GM12865 (cell line): ENCODE data around the gene SAMD1.
"Not testable (repeated sequence)": the region's sequence is repeated elsewhere in the genome, so short reads cannot be mapped to it uniquely, and the experiment has no call there.

Experiments used
- DNase-seq: peaks from one replicate; pipeline ENCODE4 v3.0.0; 2010; ENCODE audit warnings: low read depth
- H3K4me3 ChIP-seq: 2 replicates; pipeline ENCODE4 v1.5.1; 2011; ENCODE audit warnings: mild to moderate bottlenecking, low read depth, low read length, control low read depth
- CTCF ChIP-seq: IDR thresholded peaks from 2 replicates; pipeline ENCODE4 v1.5.1; 2011; ENCODE audit warnings: low read length, control low read depth, low read depth, inconsistent platforms; ENCODE audit not compliant: insufficient read depth; ENCODE audit errors: missing control alignments

Gene SAMD1

DNA sequence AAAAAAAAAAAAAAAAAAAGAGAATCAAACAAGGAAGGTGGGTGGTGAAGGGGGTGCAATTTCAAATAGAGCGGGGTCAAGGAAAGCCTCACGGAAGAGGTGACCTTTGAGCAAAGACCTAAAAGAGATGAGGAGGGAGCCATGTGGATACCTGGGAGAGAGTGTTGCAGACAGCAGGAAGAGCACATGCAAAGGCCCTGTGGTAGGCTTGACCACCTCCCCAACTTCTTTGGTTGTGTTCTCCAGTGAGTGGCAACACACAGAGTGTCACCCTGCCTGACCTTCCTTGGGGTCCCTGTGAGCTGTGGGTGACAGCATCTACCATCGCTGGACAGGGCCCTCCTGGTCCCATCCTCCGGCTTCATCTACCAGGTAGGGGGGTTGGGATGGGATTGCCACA is 40.0 kb downstream of the SAMD1 start:
- DNase-seq = no peak
- no peak for TF ChIP-seq CTCF
- no peak overlapping the region for H3K4me3 ChIP-seq

DNA sequence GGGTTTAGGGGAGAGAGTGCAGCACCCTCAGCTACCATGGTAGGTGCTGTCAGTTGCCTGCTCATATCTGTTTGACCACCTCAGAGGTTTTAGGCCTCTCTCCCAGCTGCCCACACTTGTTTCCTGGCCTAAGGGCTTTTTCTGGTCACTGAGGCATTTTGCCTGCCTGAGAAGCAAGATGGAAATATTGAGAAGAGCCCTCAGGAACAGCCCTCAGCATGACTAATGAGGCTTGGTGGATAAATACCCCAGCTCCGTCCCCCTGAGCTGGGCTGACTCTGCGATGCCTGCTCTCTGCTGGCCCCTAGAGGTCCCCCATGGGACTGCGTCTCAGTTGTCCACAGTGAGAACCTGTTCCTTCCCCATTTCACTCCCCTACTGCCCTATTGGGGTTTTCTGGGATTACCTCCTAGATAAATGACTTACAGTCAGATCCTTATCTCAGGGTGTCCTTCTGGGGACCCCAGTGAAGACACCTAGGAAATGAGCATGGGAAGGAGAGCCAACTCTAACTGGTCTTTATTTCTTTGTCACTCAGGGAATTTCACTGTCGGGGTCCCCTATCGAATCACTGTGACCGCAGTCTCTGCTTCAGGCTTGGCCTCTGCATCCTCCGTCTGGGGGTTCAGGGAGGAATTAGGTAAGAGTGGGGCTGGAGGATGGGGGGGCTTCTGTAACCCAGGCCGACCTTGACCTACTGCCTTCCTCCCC is 42.0 kb downstream of the SAMD1 start:
- peak; percentile 93 for TF ChIP-seq CTCF
- peak; percentile 54 for DNase-seq
- no peak overlapping the region for H3K4me3 ChIP-seq

DNA sequence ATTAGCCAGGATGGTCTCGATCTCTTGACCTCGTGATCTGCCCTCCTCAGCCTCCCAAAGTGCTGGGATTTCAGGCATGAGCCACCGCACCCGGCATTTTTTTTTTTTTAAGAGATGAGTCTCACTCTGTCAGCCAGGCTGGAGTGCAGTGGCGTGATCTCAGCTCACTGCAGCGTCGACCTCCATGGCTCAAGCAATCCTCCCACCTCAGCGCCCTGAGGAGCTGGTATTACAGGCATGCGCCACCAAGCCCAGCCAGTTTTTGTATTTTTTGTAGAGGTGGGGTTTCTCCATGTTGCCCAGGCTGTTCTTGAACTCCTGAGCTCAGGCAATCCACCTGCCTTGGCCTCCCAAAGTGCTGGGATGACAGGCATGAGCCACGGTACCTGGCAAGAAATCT is 42.7 kb downstream of the SAMD1 start:
- not testable (repeated sequence) for DNase-seq, H3K4me3 ChIP-seq

- peak; percentile 88 for DNase-seq
These were observed 47.6 kb downstream of the SAMD1 start for GRCh38 chr19:14042659-14043608.

DNA sequence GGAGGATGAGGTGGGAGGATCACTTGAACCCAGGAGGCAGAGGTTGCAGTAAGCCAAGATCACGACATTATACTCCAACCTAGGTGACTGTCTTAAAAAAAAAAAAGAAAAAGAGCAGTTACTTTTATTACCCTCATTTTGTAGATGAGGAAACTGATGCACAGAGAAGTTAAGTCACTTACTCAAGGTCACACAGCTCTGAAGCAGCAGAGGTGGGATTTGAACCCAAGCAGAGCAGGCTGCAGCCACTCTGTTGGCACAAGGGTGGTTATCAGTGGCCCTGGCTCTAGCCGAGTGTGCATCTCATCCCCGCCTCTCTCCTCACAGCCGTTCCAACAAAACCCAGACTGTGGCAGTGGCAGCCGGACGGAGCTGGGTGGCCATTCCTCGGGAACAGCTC is 51.4 kb downstream of the SAMD1 start:
- H3K4me3 ChIP-seq = no peak overlapping the region
- no peak for TF ChIP-seq CTCF
- no peak for DNase-seq

More at GRCh38 chr19:14042659-14043608, 47.6 kb downstream of the SAMD1 start:
- TF ChIP-seq CTCF = peak; percentile 55
- not testable (repeated sequence) for H3K4me3 ChIP-seq
